Keratinocyte (primary cell): ENCODE results near the gene RASD2.

Experiments used
- EZH2 ChIP-seq: IDR thresholded peaks from one replicate; pipeline ENCODE4 v1.6.1; 2012; ENCODE audit warnings: inconsistent platforms, mild to moderate bottlenecking, low read length, moderate library complexity
- TF ChIP-seq, protein P1 (sequence below), 3 experiments: IDR thresholded peaks in 1 of 3; conservative IDR thresholded peaks in 1 of 3; optimal IDR thresholded peaks in 1 of 3; 2 replicates in 2 of 3; 3 replicates in 1 of 3; pipeline versions ENCODE3 to v1.5.1; 2011; ENCODE audit warnings: low read length in 3 of 3, mild to moderate bottlenecking in 3 of 3, moderate library complexity in 2 of 3, control low read depth in 1 of 3, inconsistent platforms in 1 of 3; ENCODE audit not compliant: insufficient read depth in 2 of 3; ENCODE audit errors: extremely low read depth in 1 of 3

DNA sequence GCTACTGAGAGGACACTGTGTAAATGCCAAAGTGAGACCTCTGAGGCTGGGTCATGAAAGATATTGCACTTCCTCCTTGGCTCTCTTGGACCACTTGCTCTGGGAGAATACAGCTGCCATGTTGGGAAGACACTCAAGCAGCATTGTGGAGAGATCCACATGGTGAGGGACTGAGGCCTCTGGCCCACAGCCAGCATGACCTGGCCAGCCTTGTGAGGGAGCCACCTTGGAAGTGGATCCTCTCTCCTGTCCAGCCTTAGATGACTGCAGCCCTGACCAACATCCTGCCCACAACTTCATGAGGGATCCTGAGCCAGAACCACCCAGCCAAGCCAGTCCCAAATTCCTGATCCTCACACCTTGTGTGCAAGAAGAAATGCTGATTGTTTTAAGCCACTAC is 46.1 kb downstream of the RASD2 start:
- TF ChIP-seq, protein P1, sequence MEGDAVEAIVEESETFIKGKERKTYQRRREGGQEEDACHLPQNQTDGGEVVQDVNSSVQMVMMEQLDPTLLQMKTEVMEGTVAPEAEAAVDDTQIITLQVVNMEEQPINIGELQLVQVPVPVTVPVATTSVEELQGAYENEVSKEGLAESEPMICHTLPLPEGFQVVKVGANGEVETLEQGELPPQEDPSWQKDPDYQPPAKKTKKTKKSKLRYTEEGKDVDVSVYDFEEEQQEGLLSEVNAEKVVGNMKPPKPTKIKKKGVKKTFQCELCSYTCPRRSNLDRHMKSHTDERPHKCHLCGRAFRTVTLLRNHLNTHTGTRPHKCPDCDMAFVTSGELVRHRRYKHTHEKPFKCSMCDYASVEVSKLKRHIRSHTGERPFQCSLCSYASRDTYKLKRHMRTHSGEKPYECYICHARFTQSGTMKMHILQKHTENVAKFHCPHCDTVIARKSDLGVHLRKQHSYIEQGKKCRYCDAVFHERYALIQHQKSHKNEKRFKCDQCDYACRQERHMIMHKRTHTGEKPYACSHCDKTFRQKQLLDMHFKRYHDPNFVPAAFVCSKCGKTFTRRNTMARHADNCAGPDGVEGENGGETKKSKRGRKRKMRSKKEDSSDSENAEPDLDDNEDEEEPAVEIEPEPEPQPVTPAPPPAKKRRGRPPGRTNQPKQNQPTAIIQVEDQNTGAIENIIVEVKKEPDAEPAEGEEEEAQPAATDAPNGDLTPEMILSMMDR (optimal IDR thresholded peaks at IDR 0.05 in 1 of 3, IDR thresholded peaks at IDR 0.05 in 1 of 3, conservative IDR thresholded peaks at IDR 0.05 in 1 of 3; ENCODE audit: extremely low read depth in 1 of 3, insufficient read depth in 2 of 3, low read length in 3 of 3): no peak
- TF ChIP-seq EZH2: no peak
